Measurements from ENCODE around the gene SREK1. TPM values are rescaled to one million over a fixed set of nuclear protein-coding genes. Genes with fewer than 3 reads are reported as not detected.

SREK1 gene
- total RNA-seq, 2 donors from 2014 or later, result 49.4 to 55.6 TPM

DNA sequence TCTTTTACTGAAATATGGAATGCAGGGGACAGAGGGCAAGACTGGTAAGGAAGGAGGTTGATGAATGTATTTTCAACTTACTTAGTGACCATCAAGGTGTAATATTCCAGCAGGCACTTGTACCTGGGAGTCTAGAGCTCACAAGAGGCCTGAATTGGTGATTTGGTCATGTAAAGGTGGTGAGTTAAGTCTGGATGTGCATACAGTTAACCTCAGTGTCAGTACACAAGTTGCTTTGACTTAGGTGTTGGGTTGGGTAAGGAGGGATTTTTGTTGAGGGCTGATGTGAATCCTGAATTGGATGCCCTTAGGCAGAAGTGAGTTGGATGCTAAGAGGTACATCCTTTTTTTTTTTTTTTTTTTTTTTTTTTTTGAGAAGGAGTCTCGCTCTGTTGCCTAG, 7.4 kb downstream of the SREK1 start:
- ATAC-seq (no peak), DNase-seq (no peak)
- intact Hi-C loops (cut with DNase I, micrococcal nuclease), result no loop called here

DNA sequence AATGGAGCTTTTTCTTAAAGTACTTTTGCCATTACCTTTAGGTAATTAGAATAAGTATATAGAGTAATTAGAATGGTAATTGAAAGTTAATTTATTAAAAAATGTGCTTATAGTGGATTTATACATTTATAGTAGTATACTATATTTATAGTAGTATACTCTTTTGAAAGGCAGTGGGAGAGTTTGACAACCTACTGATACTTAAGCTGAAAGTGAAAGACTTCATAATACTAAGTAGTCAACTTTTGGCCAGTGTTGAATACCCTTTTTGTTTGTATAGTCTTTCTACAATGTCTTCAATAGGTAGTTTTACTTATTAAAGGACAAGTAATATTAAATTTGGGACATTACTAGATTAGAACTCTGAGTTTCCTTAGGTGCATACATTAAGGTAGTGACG, 12.9 kb downstream of the SREK1 start:
- intact Hi-C loops (cut with DNase I, micrococcal nuclease), result no loop called here
- DNase-seq (no peak), ATAC-seq (no peak)

DNA sequence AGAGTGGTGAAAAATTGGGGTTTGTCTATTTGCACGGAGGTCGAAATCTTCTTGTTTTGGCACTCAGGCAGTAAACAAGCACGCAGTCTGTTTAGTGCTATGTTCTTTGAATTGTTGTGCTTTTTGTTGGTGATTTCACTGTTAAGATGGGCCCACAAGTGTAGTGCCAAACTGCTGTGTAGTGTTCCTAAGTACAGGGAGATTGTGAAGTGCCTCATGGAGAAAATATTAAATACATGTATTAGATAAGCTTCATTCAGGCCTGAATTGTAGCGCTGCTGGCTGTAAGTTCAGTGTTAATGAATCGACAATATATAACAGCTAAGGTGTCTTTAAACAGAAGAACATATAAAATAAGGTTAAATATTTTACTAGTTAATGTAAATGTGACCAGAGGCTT, 17.3 kb downstream of the SREK1 start:
- ATAC-seq (no peak), DNase-seq (no peak)
- intact Hi-C loops (cut with DNase I, micrococcal nuclease), result no loop called here

DNA sequence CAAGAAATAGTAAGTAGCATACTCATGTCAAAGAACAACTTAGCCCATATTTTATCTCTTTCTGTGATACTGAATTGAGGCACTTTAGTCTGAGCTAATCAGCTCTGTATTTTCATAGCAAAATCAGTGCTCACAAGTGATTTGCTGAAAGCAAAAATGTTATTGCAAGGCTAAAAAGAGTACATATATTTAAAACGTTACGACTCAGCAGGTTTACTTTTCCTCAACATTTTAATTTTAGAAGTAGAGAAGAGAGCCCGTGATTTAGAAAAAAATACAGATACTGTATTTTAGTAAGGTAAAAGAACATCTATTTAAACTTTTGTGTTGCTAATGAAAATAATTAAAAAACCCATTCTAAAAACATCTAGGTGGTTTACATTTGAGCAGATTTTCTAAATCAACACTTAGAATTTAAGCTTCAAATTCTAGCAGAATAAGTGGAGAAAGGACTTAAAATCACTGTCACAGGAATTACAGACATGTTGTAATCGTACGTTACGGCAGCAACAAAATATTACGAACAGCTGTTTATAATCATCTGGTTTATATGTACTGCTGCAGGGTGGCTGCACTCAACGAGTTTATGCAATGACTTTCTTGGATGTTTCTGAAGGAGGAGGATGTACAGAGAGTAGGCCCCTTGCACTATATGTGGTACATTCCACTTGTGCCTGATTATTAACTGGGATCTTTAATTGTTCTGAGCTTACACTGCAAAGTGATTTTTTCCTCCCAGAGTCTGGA, 20.1 kb downstream of the SREK1 start:
- intact Hi-C loops (cut with DNase I, micrococcal nuclease), result no loop called here
- no peak for ATAC-seq
- no peak for DNase-seq

DNA sequence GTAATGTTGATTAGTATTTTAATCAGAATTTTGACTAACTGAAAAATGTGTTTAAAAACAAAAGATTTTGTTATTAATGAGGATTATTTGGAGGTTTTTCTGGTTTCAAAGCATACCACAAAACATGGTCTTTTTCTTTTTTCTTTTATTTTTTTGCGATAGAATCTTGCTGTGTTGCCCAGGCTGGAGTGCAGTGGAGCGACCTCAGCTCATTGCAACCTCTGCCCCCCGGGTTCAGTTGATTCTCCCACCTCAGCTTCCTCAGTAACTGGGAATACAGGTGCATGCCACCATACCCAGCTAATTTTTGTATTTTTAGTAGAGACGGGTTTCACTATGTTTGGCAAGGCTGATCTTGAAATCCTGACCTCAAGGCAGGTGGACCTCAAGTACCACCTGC, 24.1 kb downstream of the SREK1 start:
- DNase-seq (no peak), ATAC-seq (no peak)
- intact Hi-C loops (cut with DNase I, micrococcal nuclease), result no loop called here

DNA sequence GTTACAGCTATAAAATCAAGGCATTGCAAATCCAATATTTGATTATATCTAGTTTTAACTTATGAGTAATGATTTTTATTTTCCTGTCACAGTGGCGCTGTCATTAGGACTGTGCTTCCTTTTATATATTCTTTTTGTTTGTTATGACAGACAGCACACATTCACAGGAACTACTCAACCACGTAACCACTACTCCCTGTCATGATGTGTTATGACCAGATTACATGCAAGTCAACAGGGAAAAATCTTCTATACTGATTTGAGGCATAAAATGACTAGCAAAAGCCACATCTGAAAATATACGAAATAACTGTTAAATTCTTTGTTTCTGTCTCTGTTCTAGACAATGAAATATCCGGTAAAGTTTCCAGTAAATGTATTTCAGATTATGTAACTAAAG, 25.4 kb downstream of the SREK1 start:
- ATAC-seq, result no peak
- intact Hi-C loops (cut with DNase I, micrococcal nuclease), result no loop called here
- no peak for DNase-seq

DNA sequence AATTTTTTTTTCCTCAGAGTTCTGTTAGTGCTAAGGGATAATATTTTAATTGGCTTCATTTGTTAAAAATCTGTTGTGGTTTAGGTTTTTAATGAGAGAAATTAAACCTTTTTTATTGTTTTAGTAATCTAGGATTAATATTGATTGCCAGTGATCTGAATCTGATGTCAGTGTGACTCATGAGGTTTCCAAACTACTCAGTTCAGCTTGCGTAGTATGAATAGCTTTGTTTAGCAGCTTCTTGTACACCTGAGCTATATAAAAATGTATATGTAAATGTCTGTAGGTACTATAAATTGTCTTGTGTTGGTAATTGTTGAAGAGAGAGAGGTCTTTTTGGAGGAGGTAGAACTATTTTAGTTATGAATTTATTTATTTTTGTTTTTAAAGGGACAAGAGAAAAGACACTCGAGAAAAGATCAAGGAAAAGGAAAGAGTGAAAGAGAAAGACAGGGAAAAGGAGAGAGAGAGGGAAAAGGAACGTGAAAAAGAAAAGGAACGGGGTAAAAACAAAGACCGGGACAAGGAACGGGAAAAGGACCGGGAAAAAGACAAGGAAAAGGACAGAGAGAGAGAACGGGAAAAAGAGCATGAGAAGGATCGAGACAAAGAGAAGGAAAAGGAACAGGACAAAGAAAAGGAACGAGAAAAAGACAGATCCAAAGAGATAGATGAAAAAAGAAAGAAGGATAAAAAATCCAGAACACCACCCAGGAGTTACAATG, 26.3 kb downstream of the SREK1 start:
- ATAC-seq, result no peak
- intact Hi-C loops (cut with DNase I, micrococcal nuclease), result loop anchor here in 1 of 2 donors (5.0 kb wide), 1 partner anchor 137 kb away; no protein-coding TSS in a partner anchor

DNA sequence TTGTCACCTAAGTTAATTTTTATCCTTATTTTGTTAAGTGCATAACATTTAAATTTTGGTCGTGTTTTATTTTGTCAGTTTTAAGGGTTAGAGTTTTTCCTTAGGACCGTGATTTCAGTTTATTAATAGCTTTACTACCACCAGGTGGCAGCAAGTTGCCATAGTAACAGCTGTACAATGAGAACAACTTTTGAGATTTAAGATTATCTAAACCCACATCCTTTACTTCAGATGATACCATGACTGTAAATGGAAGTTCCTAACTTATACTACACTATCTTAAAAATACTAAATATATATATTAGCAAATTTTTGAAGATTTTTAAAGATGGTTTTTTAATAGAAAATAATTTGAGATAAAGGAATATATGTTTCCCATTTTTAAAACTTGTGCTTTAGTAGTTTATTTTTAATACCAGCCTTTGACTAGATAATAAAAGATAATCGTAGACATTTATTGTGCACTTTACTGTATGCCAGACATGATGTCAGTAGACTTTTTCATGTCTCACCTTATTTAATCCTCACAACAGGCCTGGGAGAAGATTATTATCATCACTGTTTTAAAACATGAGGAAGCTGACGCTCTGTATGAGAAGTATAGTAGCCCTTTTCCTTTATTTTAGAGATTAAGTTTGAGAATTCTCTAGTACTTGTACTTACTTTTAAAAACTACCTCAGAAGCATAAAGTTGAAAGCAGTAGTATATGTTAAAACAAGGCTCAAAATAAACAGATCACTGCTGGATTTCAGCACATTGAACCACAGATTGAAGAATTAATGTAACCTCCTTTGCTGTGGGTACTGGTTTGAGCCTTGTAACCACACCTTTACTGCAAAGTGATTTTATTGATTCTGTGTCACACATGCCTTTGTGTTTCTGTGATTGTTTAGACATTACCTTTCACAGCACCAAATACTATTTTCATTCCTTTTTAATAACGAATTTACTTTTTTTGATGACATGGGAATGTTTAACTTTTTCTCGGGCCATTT, 27.5 kb downstream of the SREK1 start:
- intact Hi-C loops (cut with DNase I, micrococcal nuclease), result loop anchor here in 1 of 2 donors (5.0 kb wide), 1 partner anchor 136 kb away; no protein-coding TSS in a partner anchor
- ATAC-seq (peak; percentile 42), DNase-seq (peak in 1 of 2 donors; percentile 28)

More for the DNA sequence above, 26.3 kb downstream of the SREK1 start:
- DNase-seq, result no peak

DNA sequence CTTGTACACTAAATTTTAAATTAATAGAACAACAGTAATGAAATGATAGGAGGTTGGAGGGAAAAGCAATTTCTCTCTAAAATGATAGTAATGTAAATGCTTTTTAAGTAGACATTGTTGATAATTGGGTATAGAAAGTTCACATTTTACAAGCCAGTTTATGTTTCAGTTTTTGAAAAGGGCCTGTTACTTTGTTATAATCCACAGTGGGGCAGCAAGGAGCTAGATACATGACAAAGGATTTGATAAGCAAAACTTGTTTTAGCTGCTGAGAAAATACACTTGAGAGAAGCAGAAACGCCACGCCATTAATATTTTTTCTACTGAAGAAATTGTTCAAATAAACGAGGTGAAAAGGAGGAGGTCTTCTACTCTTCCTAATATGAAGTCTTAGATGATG, 30.2 kb downstream of the SREK1 start:
- DNase-seq (no peak), ATAC-seq (no peak)
- intact Hi-C loops (cut with DNase I, micrococcal nuclease), result loop anchor here in 1 of 2 donors (5.0 kb wide), 1 partner anchor 133 kb away; no protein-coding TSS in a partner anchor

DNA sequence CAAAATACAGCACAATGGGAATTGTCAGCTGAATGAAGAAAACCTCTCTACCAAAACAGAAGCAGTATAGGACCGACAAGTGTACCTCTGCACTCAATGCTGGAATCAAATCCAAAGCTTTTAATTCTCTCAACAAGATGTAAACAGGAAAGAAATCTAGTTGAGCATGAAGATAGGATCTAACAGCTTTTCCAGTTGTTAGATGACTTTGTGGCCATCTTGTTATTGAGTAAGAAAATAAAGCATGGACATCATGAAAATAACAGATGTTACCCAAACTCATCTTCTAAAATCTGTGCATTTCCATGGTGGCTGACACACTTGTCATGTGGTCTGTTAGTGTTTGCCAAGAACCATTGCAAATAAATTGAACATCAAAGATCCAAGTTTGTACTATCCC, 34.7 kb downstream of the SREK1 start:
- intact Hi-C loops (cut with DNase I, micrococcal nuclease), result no loop called here
- DNase-seq (no peak), ATAC-seq (no peak)

DNA sequence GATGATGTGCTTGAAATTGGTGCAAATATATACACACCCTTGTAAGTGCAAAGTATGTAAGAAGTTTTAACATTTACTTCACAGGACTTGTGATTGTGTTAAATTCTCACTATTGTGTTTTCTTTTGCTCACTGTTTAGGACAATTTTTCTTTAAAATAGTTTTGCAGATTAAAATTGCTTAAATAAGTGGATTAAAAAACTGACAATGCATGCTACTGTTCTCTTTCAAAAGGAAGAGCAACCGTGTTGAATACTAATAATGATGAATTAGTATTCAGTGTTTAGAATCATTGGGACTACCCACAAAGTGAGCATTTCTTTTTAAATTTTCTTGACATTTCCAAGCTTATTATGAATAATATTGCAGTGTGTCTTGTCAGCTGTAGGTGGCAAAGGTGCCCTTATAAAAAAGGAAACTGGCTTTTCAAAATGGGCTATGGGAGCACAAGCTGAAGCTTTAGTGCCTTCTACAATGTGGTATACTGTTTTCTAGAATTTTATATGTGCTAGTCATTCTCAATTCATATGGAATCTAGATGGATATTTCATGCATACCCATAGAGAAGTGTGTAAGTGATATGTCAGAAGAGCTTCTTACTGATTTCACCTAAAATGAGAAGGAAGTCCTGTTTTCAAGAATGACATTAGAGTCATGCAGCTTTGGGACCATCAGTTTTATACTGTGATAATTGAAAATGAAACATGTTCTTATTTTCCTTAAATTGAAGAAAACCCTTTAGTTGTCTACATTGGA, 35.4 kb downstream of the SREK1 start:
- intact Hi-C loops (cut with DNase I, micrococcal nuclease), result no loop called here
- ATAC-seq (no peak), DNase-seq (no peak)

DNA sequence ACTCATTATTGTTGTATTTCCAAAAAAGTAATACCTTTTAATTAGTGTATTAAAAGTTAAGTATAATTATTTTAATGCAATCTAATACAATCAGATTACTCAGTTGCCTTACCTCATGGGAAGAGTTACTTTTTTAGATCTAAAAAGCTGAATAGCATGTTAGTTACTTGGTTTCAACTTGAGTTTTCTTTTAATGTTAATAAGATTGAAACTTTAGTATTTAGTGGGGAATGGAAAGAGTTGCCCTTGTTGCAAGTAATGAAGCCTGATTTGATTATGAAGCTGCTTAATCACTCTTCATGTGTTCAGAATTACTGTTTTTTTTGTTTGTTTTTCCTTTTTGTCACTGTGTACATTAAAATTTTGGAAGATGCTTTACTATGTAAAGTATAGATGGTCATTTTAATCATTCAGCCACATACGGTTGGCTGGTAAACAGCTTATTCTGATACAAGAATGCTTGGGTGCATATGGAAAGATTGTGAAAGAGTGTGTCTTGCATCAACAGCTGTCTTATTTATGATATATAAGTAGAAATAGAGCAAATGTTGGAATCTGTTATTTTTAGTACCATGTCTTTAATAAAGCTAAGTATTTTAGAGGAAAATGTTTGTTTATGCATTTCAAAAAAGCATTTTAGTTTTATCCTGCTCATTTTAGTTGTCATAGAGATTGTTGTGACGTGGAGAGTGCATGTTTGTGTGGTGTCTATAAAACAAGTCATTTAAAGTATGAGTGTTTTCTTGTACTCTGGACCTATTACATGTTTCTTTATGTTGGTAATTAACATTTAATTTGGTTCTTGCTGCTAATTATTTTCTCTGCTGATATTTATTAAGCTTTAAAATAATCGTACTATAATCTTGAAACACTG, 36.4 kb downstream of the SREK1 start:
- DNase-seq (no peak), ATAC-seq (no peak)
- intact Hi-C loops (cut with DNase I, micrococcal nuclease), result no loop called here

DNA sequence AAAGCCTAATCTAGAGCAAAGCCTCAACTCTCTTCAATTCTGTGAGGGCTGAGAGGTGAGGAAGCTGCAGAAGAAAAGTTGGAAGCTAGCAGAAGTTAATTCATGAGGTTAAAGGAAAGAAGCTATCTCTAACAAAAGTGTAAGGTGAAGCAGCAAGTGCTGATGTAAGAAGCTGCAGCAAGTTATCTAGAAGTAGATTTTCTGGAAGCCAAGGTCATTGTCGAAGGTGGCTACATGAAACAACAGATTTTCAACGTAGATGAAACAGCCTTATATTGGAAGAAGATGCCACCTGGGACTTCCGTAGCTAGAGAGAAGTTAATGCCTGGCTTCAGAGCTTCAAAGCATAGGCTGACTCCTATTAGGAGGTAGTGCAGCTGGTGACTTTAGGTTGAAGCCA, 42.0 kb downstream of the SREK1 start:
- no peak for ATAC-seq
- DNase-seq, result no peak
- intact Hi-C loops (cut with DNase I, micrococcal nuclease), result no loop called here

DNA sequence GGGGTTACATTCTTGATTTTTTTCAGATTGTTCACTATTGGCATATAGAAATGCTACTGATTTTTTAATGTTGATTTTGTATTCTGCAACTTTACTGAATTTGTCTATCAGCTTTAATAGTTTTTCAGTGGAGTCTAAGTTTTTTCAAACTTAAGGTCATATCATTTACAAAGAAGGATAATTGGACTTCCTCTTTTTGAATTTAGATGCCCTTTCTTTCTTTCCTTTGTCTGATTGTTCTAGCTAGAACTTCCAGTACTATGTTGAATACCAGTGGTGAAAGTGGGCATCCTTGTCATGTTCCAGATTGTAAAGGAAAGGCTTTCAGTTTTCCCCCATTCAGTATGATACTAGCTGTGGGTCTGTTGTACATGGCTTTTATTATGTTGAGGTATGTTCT, 49.3 kb downstream of the SREK1 start:
- intact Hi-C loops (cut with DNase I, micrococcal nuclease), result no loop called here
- DNase-seq (no peak), ATAC-seq (no peak)

DNA sequence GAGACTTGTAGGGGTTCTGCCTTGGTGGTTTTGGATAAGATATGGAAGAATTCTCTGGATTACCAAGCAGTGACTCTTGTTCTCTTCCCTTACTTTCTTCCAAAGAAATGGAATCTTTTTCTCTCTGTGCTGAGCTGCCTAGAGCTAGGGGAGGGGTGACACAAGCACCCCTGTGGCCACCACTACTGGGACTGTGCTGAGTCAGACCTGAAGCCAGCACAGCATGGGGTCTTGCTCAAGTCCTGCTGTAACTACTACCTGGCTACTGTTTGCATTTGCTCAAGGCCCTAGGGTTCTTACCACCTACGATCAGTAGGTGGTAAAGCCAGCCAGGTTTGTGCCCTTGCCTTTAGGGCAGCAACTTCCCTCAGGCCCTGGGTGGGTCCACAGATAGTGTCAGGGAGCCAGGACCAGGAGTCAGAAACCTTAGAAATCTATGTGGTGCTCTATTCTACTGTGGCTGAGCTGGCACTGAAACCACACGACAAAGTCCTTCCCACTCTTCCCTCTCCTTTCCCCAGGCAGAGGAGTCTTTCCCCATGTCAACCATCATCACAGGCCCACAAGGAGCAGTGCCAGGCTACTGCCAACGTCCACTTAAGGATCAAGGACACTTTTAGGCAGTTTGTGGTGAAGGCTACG, 53.8 kb downstream of the SREK1 start:
- ATAC-seq (no peak), DNase-seq (no peak)
- intact Hi-C loops (cut with DNase I, micrococcal nuclease), result no loop called here

DNA sequence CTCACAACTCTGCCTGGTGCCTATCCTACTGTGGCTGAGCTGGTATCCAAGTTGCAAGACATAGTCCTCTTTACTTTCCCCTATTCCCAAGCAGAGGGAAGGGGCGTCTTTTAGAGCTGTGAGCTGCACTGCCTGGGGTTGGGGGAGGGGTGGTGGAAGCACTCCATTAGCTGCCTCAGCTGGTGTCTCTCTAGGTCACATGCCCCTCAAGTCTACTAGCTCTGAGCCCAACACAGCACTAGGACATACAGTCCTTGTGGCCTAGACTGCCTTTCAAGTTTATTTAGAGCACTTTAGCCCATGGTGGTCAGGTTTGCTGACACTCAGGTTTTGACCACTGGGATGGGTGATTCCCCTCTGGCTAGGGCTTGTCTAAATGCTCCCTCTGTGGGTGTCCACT, 54.7 kb downstream of the SREK1 start:
- no peak for DNase-seq
- intact Hi-C loops (cut with DNase I, micrococcal nuclease), result no loop called here
- ATAC-seq, result no peak

DNA sequence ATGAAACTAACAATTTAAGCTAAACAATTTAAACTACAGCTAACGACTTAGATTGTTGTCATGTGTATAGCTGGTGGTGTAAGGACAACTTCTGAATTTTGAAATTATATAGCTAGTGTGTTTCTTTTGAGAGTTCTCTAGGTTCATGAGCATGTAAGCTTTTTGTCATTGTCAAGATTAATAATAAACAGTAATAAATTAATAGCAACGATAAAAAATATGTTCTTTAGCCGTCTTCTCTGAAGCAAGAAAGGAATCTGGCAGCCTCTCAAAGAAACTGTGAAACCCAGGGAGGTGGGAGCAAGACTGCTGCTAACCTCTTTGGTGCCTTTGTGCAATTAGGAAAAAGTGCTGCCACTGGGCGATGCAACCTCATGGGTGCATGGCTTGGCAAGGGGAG, 59.4 kb downstream of the SREK1 start:
- intact Hi-C loops (cut with DNase I, micrococcal nuclease), result no loop called here
- DNase-seq (no peak), ATAC-seq (no peak)
